ENCODE data around the gene PINK1. TPM values are rescaled to one million over a fixed set of nuclear protein-coding genes. Genes with fewer than 3 reads are reported as not detected.

PINK1 gene
- total RNA-seq, 1 donor from 2014 or later = 3.4 TPM

DNA sequence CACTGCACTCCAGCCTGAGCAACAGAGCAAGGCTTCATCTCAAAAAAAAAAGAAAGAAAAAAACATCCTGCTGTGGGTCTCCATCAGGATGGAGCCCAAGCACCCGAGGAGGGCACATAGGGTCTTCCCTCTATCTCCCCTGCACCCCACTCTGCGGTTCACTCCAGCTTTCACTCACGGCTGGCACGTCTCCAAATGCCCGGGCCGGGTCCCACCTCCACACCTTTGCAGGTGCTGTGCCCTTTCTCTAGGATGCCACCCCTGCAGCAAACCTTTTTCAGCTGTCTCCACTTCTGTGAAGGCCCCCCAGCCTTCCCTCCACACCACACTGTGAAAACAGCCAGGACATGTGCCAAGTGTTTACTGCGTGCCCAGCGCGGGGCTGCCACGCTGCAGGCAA, 50.4 kb downstream of the PINK1 start:
- ChIA-PET POLR2A (no interaction called here), CTCF (no interaction called here)
- no peak for DNase-seq
- Mint-ChIP-seq H3K4me3 (no peak overlapping the region), H3K27ac (no peak overlapping the region), H3K4me1 (peaks cover 9% of the 10 kb centered on the region), H3K36me3 (ENCODE audit: low read depth) (no peaks in the 10 kb centered on the region), H3K27me3 (peaks cover 13% of the 10 kb centered on the region), H3K9me3 (no peaks in the 10 kb centered on the region)
- intact Hi-C loops (cut with micrococcal nuclease) = no loop called here
- TF ChIP-seq, protein P1, sequence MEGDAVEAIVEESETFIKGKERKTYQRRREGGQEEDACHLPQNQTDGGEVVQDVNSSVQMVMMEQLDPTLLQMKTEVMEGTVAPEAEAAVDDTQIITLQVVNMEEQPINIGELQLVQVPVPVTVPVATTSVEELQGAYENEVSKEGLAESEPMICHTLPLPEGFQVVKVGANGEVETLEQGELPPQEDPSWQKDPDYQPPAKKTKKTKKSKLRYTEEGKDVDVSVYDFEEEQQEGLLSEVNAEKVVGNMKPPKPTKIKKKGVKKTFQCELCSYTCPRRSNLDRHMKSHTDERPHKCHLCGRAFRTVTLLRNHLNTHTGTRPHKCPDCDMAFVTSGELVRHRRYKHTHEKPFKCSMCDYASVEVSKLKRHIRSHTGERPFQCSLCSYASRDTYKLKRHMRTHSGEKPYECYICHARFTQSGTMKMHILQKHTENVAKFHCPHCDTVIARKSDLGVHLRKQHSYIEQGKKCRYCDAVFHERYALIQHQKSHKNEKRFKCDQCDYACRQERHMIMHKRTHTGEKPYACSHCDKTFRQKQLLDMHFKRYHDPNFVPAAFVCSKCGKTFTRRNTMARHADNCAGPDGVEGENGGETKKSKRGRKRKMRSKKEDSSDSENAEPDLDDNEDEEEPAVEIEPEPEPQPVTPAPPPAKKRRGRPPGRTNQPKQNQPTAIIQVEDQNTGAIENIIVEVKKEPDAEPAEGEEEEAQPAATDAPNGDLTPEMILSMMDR (IDR thresholded peaks at IDR 0.05) = no peak
- ATAC-seq (ENCODE audit: low read depth) = no peak

GRCh38 chr1:20684050-20684620, 50.9 kb downstream of the PINK1 start:
- Mint-ChIP-seq H3K4me1 (peaks cover 4% of the 10 kb centered on the region), H3K27ac (no peak overlapping the region), H3K9me3 (no peaks in the 10 kb centered on the region), H3K27me3 (peaks cover 13% of the 10 kb centered on the region), H3K36me3 (ENCODE audit: low read depth) (no peaks in the 10 kb centered on the region), H3K4me3 (no peak overlapping the region)
- TF ChIP-seq, protein P1 (IDR thresholded peaks at IDR 0.05) = no peak
- intact Hi-C loops (cut with micrococcal nuclease) = no loop called here
- DNase-seq (no peak), ATAC-seq (ENCODE audit: low read depth) (no peak)
- POLR2A ChIA-PET = no interaction called here
- CTCF ChIA-PET = no interaction called here

DNA sequence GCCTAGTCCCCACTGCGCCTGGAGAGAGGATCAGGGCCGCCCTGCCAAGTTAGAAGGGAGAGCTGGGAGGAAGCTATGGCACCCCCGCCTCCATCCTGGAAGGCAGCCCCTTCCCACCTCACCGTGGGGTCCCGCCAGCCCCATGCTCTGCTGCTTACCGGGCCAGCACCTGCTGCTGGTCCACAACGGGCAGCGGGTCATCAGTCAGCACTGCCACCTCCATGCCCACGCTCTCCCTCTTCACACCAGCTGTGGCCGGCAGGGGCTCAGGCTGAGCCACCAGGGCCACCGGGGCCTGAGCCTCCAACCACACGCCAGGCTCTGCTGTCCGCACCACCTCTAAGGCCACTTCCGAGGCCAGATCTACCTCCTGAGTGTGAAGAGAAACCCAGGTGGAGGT, 51.4 kb downstream of the PINK1 start:
- intact Hi-C loops (cut with micrococcal nuclease) = no loop called here
- TF ChIP-seq, protein P1 (IDR thresholded peaks at IDR 0.05) = no peak
- Mint-ChIP-seq H3K4me1 (peaks cover under 1% of the 10 kb centered on the region), H3K36me3 (ENCODE audit: low read depth) (no peaks in the 10 kb centered on the region), H3K27ac (no peak overlapping the region), H3K27me3 (peaks cover 13% of the 10 kb centered on the region), H3K4me3 (no peak overlapping the region), H3K9me3 (no peaks in the 10 kb centered on the region)
- ChIA-PET POLR2A (no interaction called here), CTCF (no interaction called here)
- DNase-seq (no peak), ATAC-seq (ENCODE audit: low read depth) (no peak)

- Mint-ChIP-seq H3K36me3 (ENCODE audit: low read depth) (no peaks in the 10 kb centered on the region), H3K4me1 (no peaks in the 10 kb centered on the region), H3K9me3 (no peaks in the 10 kb centered on the region), H3K27ac (no peak overlapping the region), H3K27me3 (peaks cover 13% of the 10 kb centered on the region), H3K4me3 (no peak overlapping the region)
- TF ChIP-seq, protein P1 (IDR thresholded peaks at IDR 0.05) = no peak
- CTCF ChIA-PET = no interaction called here
- POLR2A ChIA-PET = no interaction called here
- ATAC-seq (ENCODE audit: low read depth) (no peak), DNase-seq (no peak)
- intact Hi-C loops (cut with micrococcal nuclease) = no loop called here
These were observed 51.9 kb downstream of the PINK1 start for GRCh38 chr1:20685099-20685662.

DNA sequence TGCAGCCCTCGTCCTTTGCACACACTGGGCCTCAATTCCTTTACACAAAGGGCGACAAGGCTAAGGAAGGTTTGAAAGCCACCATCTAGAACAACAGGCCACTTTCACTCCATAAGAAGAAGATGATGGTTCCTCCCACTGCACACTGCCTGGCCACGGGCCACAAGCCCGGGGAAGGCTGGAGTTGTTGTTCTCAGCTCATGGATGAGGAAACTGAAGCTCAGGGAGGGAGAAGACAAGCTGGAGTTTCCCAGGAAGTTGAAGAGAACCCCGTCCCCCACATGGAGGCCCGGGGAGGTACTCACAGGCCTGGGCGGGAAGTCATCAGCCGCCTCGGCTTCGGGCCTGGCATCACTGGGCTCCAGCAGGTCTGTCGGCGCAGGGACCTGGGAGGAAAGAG, 52.5 kb downstream of the PINK1 start:
- Mint-ChIP-seq H3K27ac (no peak overlapping the region), H3K4me3 (no peak overlapping the region), H3K4me1 (no peaks in the 10 kb centered on the region), H3K27me3 (peaks cover 13% of the 10 kb centered on the region), H3K9me3 (no peaks in the 10 kb centered on the region), H3K36me3 (ENCODE audit: low read depth) (no peaks in the 10 kb centered on the region)
- no peak for DNase-seq
- CTCF ChIA-PET = no interaction called here
- POLR2A ChIA-PET = no interaction called here
- no peak for ATAC-seq (ENCODE audit: low read depth)
- TF ChIP-seq, protein P1 (IDR thresholded peaks at IDR 0.05) = no peak
- intact Hi-C loops (cut with micrococcal nuclease) = no loop called here

Measured in activated B cell treated with CpG ODN at 0.5 μM for 24 hours (primary cell).